IPS DF 6.9 (cell line): ENCODE measurements around the gene SHKBP1.
"Not testable (repeated sequence)": the region's sequence is repeated elsewhere in the genome, so short reads cannot be mapped to it uniquely, and the experiment has no call there.

Experiments used
- DNase-seq: peaks from one replicate; pipeline ENCODE4 v3.0.0-alpha.2; 2013; ENCODE audit warnings: low read depth, low spot score
- H3K27ac ChIP-seq: one replicate; pipeline ENCODE4 v1.5.1; 2013; ENCODE audit warnings: low read length, control low read depth
- H3K27me3 ChIP-seq: 2 replicates; pipeline ENCODE4 v1.6.1; 2013; ENCODE audit warnings: mild to moderate bottlenecking, low read length; ENCODE audit not compliant: control insufficient read depth, insufficient read depth
- H3K36me3 ChIP-seq: 2 replicates; pipeline ENCODE4 v1.6.1; 2013; ENCODE audit warnings: low read length; ENCODE audit not compliant: control insufficient read depth, insufficient read depth
- H3K4me1 ChIP-seq: 2 replicates; pipeline ENCODE4 v1.6.1; 2013; ENCODE audit warnings: low read length; ENCODE audit not compliant: control insufficient read depth, insufficient read depth
- H3K4me3 ChIP-seq: 2 replicates; pipeline ENCODE4 v1.5.1; 2013; ENCODE audit warnings: mild to moderate bottlenecking, low read length
- H3K9me3 ChIP-seq: 2 replicates; pipeline ENCODE4 v1.6.1; 2013; ENCODE audit warnings: low read length, inconsistent platforms; ENCODE audit not compliant: control insufficient read depth, insufficient read depth
- whole genome bisulfite sequencing: extraction: QIAGEN DNeasy Blood & Tissue Kit; methylation state at CpG from one replicate; pipeline ENCODE4 v1.1.7; 2013; ENCODE audit warnings: mixed read lengths, missing lambda C conversion rate; ENCODE audit not compliant: insufficient read length, insufficient coverage; 5-methylcytosine and 5-hydroxymethylcytosine counted together

Gene SHKBP1

GRCh38 chr19:40556953-40557530, 19.6 kb upstream of the SHKBP1 start:
- H3K9me3 ChIP-seq = no peaks in the 10 kb centered on the region
- no peak overlapping the region for H3K4me3 ChIP-seq
- peaks cover 5% of the 10 kb centered on the region; the same call in 1 of the 2 replicates for H3K4me1 ChIP-seq
- no CpG with 5 or more reads among the region's 24 CpGs for WGBS
- no peak overlapping the region for H3K27ac ChIP-seq
- peaks cover 8% of the 10 kb centered on the region; the same call in 1 of the 2 replicates for H3K27me3 ChIP-seq
- no peak for DNase-seq
- H3K36me3 ChIP-seq = no peaks in the 10 kb centered on the region

GRCh38 chr19:40559394-40559793, 17.3 kb upstream of the SHKBP1 start:
- WGBS = no CpG with 5 or more reads among the region's 3 CpGs
- DNase-seq = no peak
- H3K36me3 ChIP-seq = no peaks in the 10 kb centered on the region

GRCh38 chr19:40560092-40560507, 16.6 kb upstream of the SHKBP1 start:
- Histone ChIP-seq H3K9me3 (no peaks in the 10 kb centered on the region), H3K36me3 (no peaks in the 10 kb centered on the region), H3K4me3 (no peak overlapping the region), H3K27me3 (no peaks in the 10 kb centered on the region), H3K27ac (no peak overlapping the region), H3K4me1 (peaks cover 2% of the 10 kb centered on the region; the same call in 1 of the 2 replicates)
- DNase-seq = no peak
- WGBS = no CpG with 5 or more reads among the region's 20 CpGs

More at GRCh38 chr19:40559394-40559793, 17.3 kb upstream of the SHKBP1 start:
- peaks cover 6% of the 10 kb centered on the region; the same call in 1 of the 2 replicates for H3K27me3 ChIP-seq
- H3K27ac ChIP-seq = no peak overlapping the region
- no peak overlapping the region for H3K4me3 ChIP-seq
- H3K4me1 ChIP-seq = peaks cover 4% of the 10 kb centered on the region; the same call in 1 of the 2 replicates
- no peaks in the 10 kb centered on the region for H3K9me3 ChIP-seq

- DNase-seq = no peak
- no peak overlapping the region for H3K27ac ChIP-seq
- peaks cover 4% of the 10 kb centered on the region; the same call in 1 of the 2 replicates for H3K27me3 ChIP-seq
- no peak overlapping the region for H3K4me3 ChIP-seq
- no CpG with 5 or more reads among the region's 4 CpGs for WGBS
- no peaks in the 10 kb centered on the region for H3K9me3 ChIP-seq
- H3K4me1 ChIP-seq = peaks cover 2% of the 10 kb centered on the region; the same call in 1 of the 2 replicates
- no peaks in the 10 kb centered on the region for H3K36me3 ChIP-seq
Measured at GRCh38 chr19:40561947-40562346, 14.7 kb upstream of the SHKBP1 start.

- WGBS = no CpG with 5 or more reads among the region's 1 CpG
- H3K4me1 ChIP-seq, H3K9me3 ChIP-seq, H3K36me3 ChIP-seq, DNase-seq, H3K27ac ChIP-seq, H3K4me3 ChIP-seq: not testable (repeated sequence)
- H3K27me3 ChIP-seq = peaks cover 24% of the 10 kb centered on the region
Measured at GRCh38 chr19:40564535-40564934, 12.1 kb upstream of the SHKBP1 start.

GRCh38 chr19:40565355-40565754, 11.3 kb upstream of the SHKBP1 start:
- Histone ChIP-seq H3K36me3 (no peaks in the 10 kb centered on the region), H3K4me3 (no peak overlapping the region), H3K27ac (no peak overlapping the region), H3K9me3 (no peaks in the 10 kb centered on the region), H3K27me3 (peaks cover 30% of the 10 kb centered on the region), H3K4me1 (peaks cover 3% of the 10 kb centered on the region; the same call in 1 of the 2 replicates)
- DNase-seq = no peak
- WGBS = no CpG with 5 or more reads among the region's 7 CpGs

- H3K4me3 ChIP-seq = no peak overlapping the region
- DNase-seq = no peak
- peaks cover 30% of the 10 kb centered on the region for H3K27me3 ChIP-seq
- WGBS = no CpG with 5 or more reads among the region's 14 CpGs
- no peaks in the 10 kb centered on the region for H3K36me3 ChIP-seq
- peaks cover 3% of the 10 kb centered on the region; the same call in 1 of the 2 replicates for H3K4me1 ChIP-seq
- H3K27ac ChIP-seq = no peak overlapping the region
- no peaks in the 10 kb centered on the region for H3K9me3 ChIP-seq
Measured at GRCh38 chr19:40565910-40566495, 10.7 kb upstream of the SHKBP1 start.

GRCh38 chr19:40567040-40567749, 9.5 kb upstream of the SHKBP1 start:
- no peak overlapping the region for H3K27ac ChIP-seq
- no peaks in the 10 kb centered on the region for H3K9me3 ChIP-seq
- H3K36me3 ChIP-seq = no peaks in the 10 kb centered on the region
- H3K4me1 ChIP-seq = peaks cover 3% of the 10 kb centered on the region; the same call in 1 of the 2 replicates
- H3K27me3 ChIP-seq = peaks cover 30% of the 10 kb centered on the region
- DNase-seq = no peak
- H3K4me3 ChIP-seq = peak overlapping the region; percentile 33; the same call in 1 of the 2 replicates
- no CpG with 5 or more reads among the region's 20 CpGs for WGBS

GRCh38 chr19:40567750-40568494, 8.8 kb upstream of the SHKBP1 start:
- Histone ChIP-seq H3K4me3 (peak overlapping the region; percentile 33; the same call in 1 of the 2 replicates), H3K36me3 (no peaks in the 10 kb centered on the region), H3K9me3 (no peaks in the 10 kb centered on the region), H3K4me1 (peaks cover 3% of the 10 kb centered on the region; the same call in 1 of the 2 replicates), H3K27ac (no peak overlapping the region), H3K27me3 (peaks cover 30% of the 10 kb centered on the region)
- WGBS = no CpG with 5 or more reads among the region's 70 CpGs
- DNase-seq = no peak
